DOHH2 (cell line): ENCODE data around the gene OXTR.

Experiments used
- H3F3A ChIP-seq: fragments of 200-600 bp; sonication (generic), shearing (Covaris generic); 2 replicates; pipeline ENCODE4 v1.6.0; 2016; ENCODE audit warnings: antibody characterized with exemption, mild to moderate bottlenecking; ENCODE audit not compliant: control insufficient read depth, insufficient read depth
- H3K27ac ChIP-seq: fragments of 200-600 bp; sonication (generic); 2 replicates; pipeline ENCODE4 v1.5.1; 2014; ENCODE audit warnings: low read depth, mild to moderate bottlenecking, low read length, moderate library complexity
- H3K27me3 ChIP-seq: fragments of 200-600 bp; sonication (generic); 2 replicates; pipeline ENCODE4 v1.6.1; 2014; ENCODE audit warnings: mild to moderate bottlenecking, low read length, mixed read lengths; ENCODE audit not compliant: control insufficient read depth
- H3K36me3 ChIP-seq: fragments of 200-600 bp; sonication (generic); 2 replicates; pipeline ENCODE4 v1.6.1; 2014; ENCODE audit warnings: mild to moderate bottlenecking, low read length, moderate library complexity, mixed read lengths; ENCODE audit not compliant: control insufficient read depth
- H3K4me1 ChIP-seq: fragments of 200-600 bp; sonication (generic); 2 replicates; pipeline ENCODE4 v1.6.1; 2014; ENCODE audit warnings: mild to moderate bottlenecking, low read length, mixed read lengths; ENCODE audit not compliant: control insufficient read depth
- H3K4me2 ChIP-seq: fragments of 200-600 bp; sonication (generic); 2 replicates; pipeline ENCODE4 v1.6.0; 2014; ENCODE audit warnings: mild to moderate bottlenecking, low read length, moderate library complexity
- H3K4me3 ChIP-seq: fragments of 200-600 bp; sonication (generic); 2 replicates; pipeline ENCODE4 v1.5.1; 2014; ENCODE audit warnings: mild to moderate bottlenecking, low read length, mixed read lengths
- H3K79me2 ChIP-seq: fragments of 200-600 bp; sonication (generic); 2 replicates; pipeline ENCODE4 v1.6.1; 2014; ENCODE audit warnings: mild to moderate bottlenecking, low read length, mixed read lengths; ENCODE audit not compliant: control insufficient read depth
- H3K9me2 ChIP-seq: fragments of 200-600 bp; sonication (generic); replicated peaks from 2 replicates; pipeline ENCODE4 v1.6.1; 2014; ENCODE audit warnings: mild to moderate bottlenecking, low read length, mixed read lengths; ENCODE audit not compliant: control insufficient read depth
- H3K9me3 ChIP-seq: fragments of 200-600 bp; sonication (generic); 2 replicates; pipeline ENCODE4 v1.6.1; 2014; ENCODE audit warnings: antibody characterized with exemption, low read length, mixed read lengths; ENCODE audit not compliant: control insufficient read depth, insufficient read depth
- H4K20me1 ChIP-seq: fragments of 200-600 bp; sonication (generic); 2 replicates; pipeline ENCODE4 v1.6.0; 2014; ENCODE audit warnings: low read depth, mild to moderate bottlenecking, antibody characterized with exemption, low read length, moderate library complexity; ENCODE audit not compliant: control insufficient read depth, insufficient read depth
- CTCF ChIP-seq: fragments of 200-600 bp; sonication (generic); IDR thresholded peaks from one replicate; pipeline ENCODE4 v1.5.1; 2014; ENCODE audit warnings: antibody characterized with exemption, mild to moderate bottlenecking, low read depth, low read length; ENCODE audit not compliant: poor library complexity, severe bottlenecking
- EZH2phosphoT487 ChIP-seq: fragments of 200-600 bp; sonication (generic); IDR thresholded peaks from 2 replicates; pipeline ENCODE4 v1.6.1; 2017; ENCODE audit warnings: borderline replicate concordance, mild to moderate bottlenecking, antibody characterized with exemption, low read length, moderate library complexity, mixed read lengths

Gene OXTR

GRCh38 chr3:8762607-8763377 is 6.6 kb downstream of the OXTR start:
- Histone ChIP-seq H3K4me3 (no peak overlapping the region), H3K4me2 (no peak overlapping the region), H3K36me3 (no peaks in the 10 kb centered on the region), H3K27ac (no peak overlapping the region), H3K4me1 (no peaks in the 10 kb centered on the region), H3K79me2 (no peaks in the 10 kb centered on the region), H3K27me3 (peaks cover 3% of the 10 kb centered on the region), H3K9me3 (no peaks in the 10 kb centered on the region), H3F3A (no peaks in the 10 kb centered on the region), H3K9me2 (no peaks in the 10 kb centered on the region), H4K20me1 (no peaks in the 10 kb centered on the region)
- TF ChIP-seq EZH2phosphoT487 (no peak), CTCF (no peak)

- Histone ChIP-seq H3F3A (no peaks in the 10 kb centered on the region), H3K27ac (no peak overlapping the region), H4K20me1 (no peaks in the 10 kb centered on the region), H3K36me3 (no peaks in the 10 kb centered on the region), H3K9me3 (no peaks in the 10 kb centered on the region), H3K79me2 (no peaks in the 10 kb centered on the region), H3K4me3 (no peak overlapping the region), H3K4me2 (no peak overlapping the region), H3K9me2 (no peaks in the 10 kb centered on the region), H3K4me1 (no peaks in the 10 kb centered on the region), H3K27me3 (peaks cover 2% of the 10 kb centered on the region)
- TF ChIP-seq CTCF (no peak), EZH2phosphoT487 (no peak)
Measured at GRCh38 chr3:8761866-8762265, 7.5 kb downstream of the OXTR start.

- Histone ChIP-seq H3K27ac (no peak overlapping the region), H3K79me2 (no peaks in the 10 kb centered on the region), H3K36me3 (no peaks in the 10 kb centered on the region), H3K9me3 (no peaks in the 10 kb centered on the region), H4K20me1 (no peaks in the 10 kb centered on the region), H3K4me3 (no peak overlapping the region), H3K4me1 (no peaks in the 10 kb centered on the region), H3K27me3 (no peaks in the 10 kb centered on the region), H3F3A (no peaks in the 10 kb centered on the region), H3K4me2 (no peak overlapping the region), H3K9me2 (no peaks in the 10 kb centered on the region)
- TF ChIP-seq EZH2phosphoT487 (no peak), CTCF (no peak)
Measured at GRCh38 chr3:8760506-8760905, 8.9 kb downstream of the OXTR start.
